RWPE2 (cell line): Measurements from ENCODE around the gene PPY.
"Not testable (repeated sequence)": the region's sequence is repeated elsewhere in the genome, so short reads cannot be mapped to it uniquely, and the experiment has no call there.

Source experiments
- ATAC-seq: fragments of 200-7000 bp; cut with Tn5 transposase; 3 replicates; pipeline ENCODE4 v1.9.1; 2021; ENCODE audit warnings: low read depth
- DNase-seq: peaks from one replicate; pipeline ENCODE4 v3.0.0-alpha.2; 2020; ENCODE audit warnings: low spot score
- H3K27ac ChIP-seq: fragments of 450-650 bp; 2 replicates; pipeline ENCODE4 v1.5.1; 2017; ENCODE audit warnings: mild to moderate bottlenecking; ENCODE audit not compliant: poor library complexity, severe bottlenecking
- H3K27me3 ChIP-seq: fragments of 250-450 bp; sonication (Bioruptor Pico); 2 replicates; pipeline ENCODE4 v1.5.1; 2021; ENCODE audit warnings: mild to moderate bottlenecking, moderate library complexity; ENCODE audit not compliant: insufficient read depth, poor library complexity, severe bottlenecking
- H3K36me3 ChIP-seq: fragments of 250-450 bp; sonication (Bioruptor Pico); 2 replicates; pipeline ENCODE4 v1.5.1; 2020; ENCODE audit warnings: low read depth, mild to moderate bottlenecking, moderate library complexity
- H3K4me1 ChIP-seq: fragments of 250-450 bp; sonication (Bioruptor Pico); 2 replicates; pipeline ENCODE4 v1.5.1; 2021; ENCODE audit warnings: mild to moderate bottlenecking, moderate library complexity; ENCODE audit not compliant: insufficient read depth, poor library complexity, severe bottlenecking
- H3K4me3 ChIP-seq: fragments of 250-450 bp; sonication (Bioruptor Pico); 2 replicates; pipeline ENCODE4 v1.5.1; 2021; ENCODE audit warnings: mild to moderate bottlenecking, moderate library complexity; ENCODE audit not compliant: severe bottlenecking
- H3K9me3 ChIP-seq: fragments of 250-450 bp; sonication (Bioruptor Pico); 2 replicates; pipeline ENCODE4 v1.5.1; 2021; ENCODE audit warnings: mild to moderate bottlenecking, moderate library complexity; ENCODE audit not compliant: severe bottlenecking
- CTCF ChIP-seq: fragments of 450-650 bp; IDR thresholded peaks from one replicate; pipeline ENCODE4 v1.5.1; 2017; ENCODE audit warnings: mild to moderate bottlenecking, moderate library complexity; ENCODE audit not compliant: poor library complexity, severe bottlenecking

PPY gene

GRCh38 chr17:43935204-43935925 is 6.9 kb downstream of the PPY start:
- no peaks in the 10 kb centered on the region for H3K27me3 ChIP-seq
- no peak for DNase-seq
- H3K9me3 ChIP-seq: no peaks in the 10 kb centered on the region
- no peaks in the 10 kb centered on the region for H3K4me1 ChIP-seq
- H3K4me3 ChIP-seq: no peak overlapping the region
- no peak for ATAC-seq
- no peak overlapping the region for H3K27ac ChIP-seq
- H3K36me3 ChIP-seq: no peaks in the 10 kb centered on the region
- no peak for TF ChIP-seq CTCF

GRCh38 chr17:43932923-43933322 is 9.4 kb downstream of the PPY start:
- H3K27me3 ChIP-seq: peaks cover 10% of the 10 kb centered on the region
- no peak overlapping the region for H3K27ac ChIP-seq
- no peaks in the 10 kb centered on the region for H3K9me3 ChIP-seq
- H3K4me3 ChIP-seq: no peak overlapping the region
- no peak for ATAC-seq
- H3K36me3 ChIP-seq: no peaks in the 10 kb centered on the region
- H3K4me1 ChIP-seq: no peaks in the 10 kb centered on the region
- no peak for DNase-seq
- no peak for TF ChIP-seq CTCF

- Histone ChIP-seq H3K4me3 (no peak overlapping the region), H3K36me3 (no peaks in the 10 kb centered on the region), H3K9me3 (no peaks in the 10 kb centered on the region), H3K27me3 (peaks cover 13% of the 10 kb centered on the region), H3K27ac (no peak overlapping the region), H3K4me1 (no peaks in the 10 kb centered on the region)
- ATAC-seq (no peak), DNase-seq (no peak)
- TF ChIP-seq CTCF: no peak
Observed at GRCh38 chr17:43932357-43932756, 9.9 kb downstream of the PPY start.

GRCh38 chr17:43931062-43931571 is 11.2 kb downstream of the PPY start:
- no peak for TF ChIP-seq CTCF
- Histone ChIP-seq H3K9me3 (no peaks in the 10 kb centered on the region), H3K4me1 (no peaks in the 10 kb centered on the region), H3K27ac (no peak overlapping the region), H3K4me3 (no peak overlapping the region), H3K36me3 (no peaks in the 10 kb centered on the region), H3K27me3 (peaks cover 20% of the 10 kb centered on the region)
- DNase-seq (no peak), ATAC-seq (no peak)

GRCh38 chr17:43928609-43929008 is 13.7 kb downstream of the PPY start:
- no peak for DNase-seq
- Histone ChIP-seq H3K4me3 (no peak overlapping the region), H3K36me3 (no peaks in the 10 kb centered on the region), H3K9me3 (no peaks in the 10 kb centered on the region), H3K27ac (no peak overlapping the region), H3K27me3 (peaks cover 24% of the 10 kb centered on the region), H3K4me1 (no peaks in the 10 kb centered on the region)
- no peak for ATAC-seq
- no peak for TF ChIP-seq CTCF

GRCh38 chr17:43927929-43928328 is 14.3 kb downstream of the PPY start:
- not testable (repeated sequence) for H3K36me3 ChIP-seq, DNase-seq, H3K9me3 ChIP-seq, H3K4me3 ChIP-seq, H3K27ac ChIP-seq, ATAC-seq, H3K4me1 ChIP-seq
- peaks cover 24% of the 10 kb centered on the region for H3K27me3 ChIP-seq
